ENCODE measurements around the gene ADCY5. TPM values are rescaled to one million over a fixed set of nuclear protein-coding genes. Genes with fewer than 3 reads are reported as not detected.

The ADCY5 gene
- polyA plus RNA-seq, 6 donors from 2014 or later: 0.04 to 0.09 TPM; not detected in 4

GRCh38 chr3:123301331-123302184 is 147.3 kb downstream of the ADCY5 start:
- no peak for ATAC-seq (ENCODE audit: low read depth in 2 of 2)
- H3K9me3 Mint-ChIP-seq: peaks cover 0 to 4% (median 0%) of the 10 kb centered on the region in 7 donors
- H3K4me1 Mint-ChIP-seq: peaks cover 0 to 6% (median 0%) of the 10 kb centered on the region in 3 donors
- DNase-seq: no peak
- H3K27me3 Mint-ChIP-seq: peaks cover 0 to 13% (median 7%) of the 10 kb centered on the region in 3 donors
- H3K27ac Mint-ChIP-seq: no peak overlapping the region
- H3K36me3 Mint-ChIP-seq: peaks cover 0 to 7% of the 10 kb centered on the region in 2 donors
- H3K4me3 Mint-ChIP-seq: no peak overlapping the region

- Mint-ChIP-seq H3K9me3 (peaks cover 0 to 4% (median 0%) of the 10 kb centered on the region in 7 donors), H3K36me3 (peaks cover 0 to 7% of the 10 kb centered on the region in 2 donors), H3K27me3 (peaks cover 0 to 13% (median 7%) of the 10 kb centered on the region in 3 donors), H3K4me3 (no peak overlapping the region), H3K27ac (no peak overlapping the region), H3K4me1 (peaks cover 0 to 6% (median 0%) of the 10 kb centered on the region in 3 donors)
- DNase-seq: no peak
- ATAC-seq (ENCODE audit: low read depth in 2 of 2): no peak
Observed at GRCh38 chr3:123300583-123300982, 148.3 kb downstream of the ADCY5 start.

GRCh38 chr3:123300056-123300455 is 148.8 kb downstream of the ADCY5 start:
- Mint-ChIP-seq H3K36me3 (peaks cover 0 to 7% of the 10 kb centered on the region in 2 donors), H3K9me3 (peaks cover 0 to 4% (median 0%) of the 10 kb centered on the region in 7 donors), H3K27ac (no peak overlapping the region), H3K4me3 (no peak overlapping the region), H3K27me3 (peaks cover 0 to 13% (median 7%) of the 10 kb centered on the region in 3 donors), H3K4me1 (peaks cover 0 to 6% (median 0%) of the 10 kb centered on the region in 3 donors)
- DNase-seq (no peak), ATAC-seq (ENCODE audit: low read depth in 2 of 2) (no peak)

GRCh38 chr3:123299581-123299980 is 149.3 kb downstream of the ADCY5 start:
- Mint-ChIP-seq H3K9me3 (peaks cover 0 to 4% (median 0%) of the 10 kb centered on the region in 7 donors), H3K36me3 (peaks cover 0 to 7% of the 10 kb centered on the region in 2 donors), H3K4me1 (peaks cover 0 to 6% (median 0%) of the 10 kb centered on the region in 3 donors), H3K27ac (no peak overlapping the region), H3K27me3 (peaks cover 0 to 15% (median 7%) of the 10 kb centered on the region in 3 donors), H3K4me3 (peak overlapping the region in 2 of 8 donors; percentile 37 to 62)
- ATAC-seq (ENCODE audit: low read depth in 2 of 2) (no peak), DNase-seq (no peak)

GRCh38 chr3:123298903-123299302 is 150.0 kb downstream of the ADCY5 start:
- Mint-ChIP-seq H3K4me3 (no peak overlapping the region), H3K27me3 (peaks cover 0 to 20% (median 7%) of the 10 kb centered on the region in 3 donors), H3K4me1 (peaks cover 0 to 6% (median 0%) of the 10 kb centered on the region in 3 donors), H3K36me3 (peaks cover 0 to 7% of the 10 kb centered on the region in 2 donors), H3K27ac (no peak overlapping the region), H3K9me3 (peaks cover 0 to 4% (median 0%) of the 10 kb centered on the region in 7 donors)
- DNase-seq (no peak), ATAC-seq (ENCODE audit: low read depth in 2 of 2) (no peak)

- DNase-seq (no peak), ATAC-seq (ENCODE audit: low read depth in 2 of 2) (no peak)
- no peaks in the 10 kb centered on the region for H3K9me3 Mint-ChIP-seq
- H3K36me3 Mint-ChIP-seq: peaks cover 0 to 1% of the 10 kb centered on the region in 2 donors
- peaks cover 0 to 6% (median 0%) of the 10 kb centered on the region in 3 donors for H3K4me1 Mint-ChIP-seq
- H3K4me3 Mint-ChIP-seq: no peak overlapping the region
- H3K27me3 Mint-ChIP-seq: peaks cover 0 to 14% (median 1%) of the 10 kb centered on the region in 3 donors
- no peak overlapping the region for H3K27ac Mint-ChIP-seq
Observed at GRCh38 chr3:123297627-123297899, 151.3 kb downstream of the ADCY5 start.

GRCh38 chr3:123296836-123297626 is 151.9 kb downstream of the ADCY5 start:
- H3K27ac Mint-ChIP-seq: no peak overlapping the region
- DNase-seq (no peak), ATAC-seq (ENCODE audit: low read depth in 2 of 2) (no peak)
- peaks cover 0 to 2% (median 0%) of the 10 kb centered on the region in 3 donors for H3K4me1 Mint-ChIP-seq
- no peak overlapping the region for H3K4me3 Mint-ChIP-seq
- H3K27me3 Mint-ChIP-seq: peaks cover 0 to 13% (median 0%) of the 10 kb centered on the region in 3 donors
- H3K9me3 Mint-ChIP-seq: no peaks in the 10 kb centered on the region
- no peaks in the 10 kb centered on the region for H3K36me3 Mint-ChIP-seq

GRCh38 chr3:123296261-123296660 is 152.6 kb downstream of the ADCY5 start:
- no peaks in the 10 kb centered on the region for H3K36me3 Mint-ChIP-seq
- peaks cover 0 to 18% (median 0%) of the 10 kb centered on the region in 3 donors for H3K27me3 Mint-ChIP-seq
- H3K4me3 Mint-ChIP-seq: no peak overlapping the region
- no peak for DNase-seq
- H3K9me3 Mint-ChIP-seq: no peaks in the 10 kb centered on the region
- no peak for ATAC-seq (ENCODE audit: low read depth in 2 of 2)
- no peak overlapping the region for H3K27ac Mint-ChIP-seq
- H3K4me1 Mint-ChIP-seq: no peaks in the 10 kb centered on the region

GRCh38 chr3:123295901-123296250 is 153.0 kb downstream of the ADCY5 start:
- ATAC-seq (ENCODE audit: low read depth in 2 of 2) (no peak), DNase-seq (no peak)
- Mint-ChIP-seq H3K9me3 (no peaks in the 10 kb centered on the region), H3K27ac (peak overlapping the region in 1 of 6 donors; percentile 37), H3K27me3 (peaks cover 0 to 22% (median under 1%) of the 10 kb centered on the region in 3 donors), H3K4me1 (no peaks in the 10 kb centered on the region), H3K36me3 (no peaks in the 10 kb centered on the region), H3K4me3 (no peak overlapping the region)

- no peaks in the 10 kb centered on the region for H3K36me3 Mint-ChIP-seq
- ATAC-seq (ENCODE audit: low read depth in 2 of 2): no peak
- H3K9me3 Mint-ChIP-seq: no peaks in the 10 kb centered on the region
- H3K4me3 Mint-ChIP-seq: peak overlapping the region in 1 of 8 donors; percentile 35
- H3K4me1 Mint-ChIP-seq: no peaks in the 10 kb centered on the region
- DNase-seq: no peak
- H3K27me3 Mint-ChIP-seq: peaks cover 0 to 27% (median 6%) of the 10 kb centered on the region in 3 donors
- no peak overlapping the region for H3K27ac Mint-ChIP-seq
Observed at GRCh38 chr3:123295171-123295900, 153.6 kb downstream of the ADCY5 start.

GRCh38 chr3:123294296-123294938 is 154.5 kb downstream of the ADCY5 start:
- Mint-ChIP-seq H3K4me3 (no peak overlapping the region), H3K9me3 (no peaks in the 10 kb centered on the region), H3K4me1 (no peaks in the 10 kb centered on the region), H3K27ac (no peak overlapping the region), H3K36me3 (no peaks in the 10 kb centered on the region), H3K27me3 (peaks cover 0 to 32% (median 13%) of the 10 kb centered on the region in 3 donors)
- DNase-seq: no peak
- ATAC-seq (ENCODE audit: low read depth in 2 of 2): no peak

GRCh38 chr3:123292321-123293310 is 156.3 kb downstream of the ADCY5 start:
- Mint-ChIP-seq H3K27ac (no peak overlapping the region), H3K27me3 (peaks cover 0 to 32% (median 13%) of the 10 kb centered on the region in 3 donors), H3K36me3 (no peaks in the 10 kb centered on the region), H3K4me1 (no peaks in the 10 kb centered on the region), H3K4me3 (no peak overlapping the region), H3K9me3 (no peaks in the 10 kb centered on the region)
- no peak for ATAC-seq (ENCODE audit: low read depth in 2 of 2)
- DNase-seq: no peak

Measured in naive B cell (primary cell).